Stimulated activated CD8-positive, alpha-beta memory T cell treated with anti-CD3 and anti-CD28 coated beads, Interleukin-15, amount 100 ng/mL, for 48 hours (primary cell): ENCODE data around the gene PARD3.

Experiments used
- DNase-seq, 2 donors: peaks; one replicate each; pipeline ENCODE4 v3.0.0-alpha.2; 2020; ENCODE audit warnings: low read depth in 2 of 2

Gene PARD3

GRCh38 chr10:34223658-34224057 is 591.4 kb downstream of the PARD3 start:
- no peak for DNase-seq

- no peak for DNase-seq
Measured at GRCh38 chr10:34222359-34222758, 592.7 kb downstream of the PARD3 start.

DNA sequence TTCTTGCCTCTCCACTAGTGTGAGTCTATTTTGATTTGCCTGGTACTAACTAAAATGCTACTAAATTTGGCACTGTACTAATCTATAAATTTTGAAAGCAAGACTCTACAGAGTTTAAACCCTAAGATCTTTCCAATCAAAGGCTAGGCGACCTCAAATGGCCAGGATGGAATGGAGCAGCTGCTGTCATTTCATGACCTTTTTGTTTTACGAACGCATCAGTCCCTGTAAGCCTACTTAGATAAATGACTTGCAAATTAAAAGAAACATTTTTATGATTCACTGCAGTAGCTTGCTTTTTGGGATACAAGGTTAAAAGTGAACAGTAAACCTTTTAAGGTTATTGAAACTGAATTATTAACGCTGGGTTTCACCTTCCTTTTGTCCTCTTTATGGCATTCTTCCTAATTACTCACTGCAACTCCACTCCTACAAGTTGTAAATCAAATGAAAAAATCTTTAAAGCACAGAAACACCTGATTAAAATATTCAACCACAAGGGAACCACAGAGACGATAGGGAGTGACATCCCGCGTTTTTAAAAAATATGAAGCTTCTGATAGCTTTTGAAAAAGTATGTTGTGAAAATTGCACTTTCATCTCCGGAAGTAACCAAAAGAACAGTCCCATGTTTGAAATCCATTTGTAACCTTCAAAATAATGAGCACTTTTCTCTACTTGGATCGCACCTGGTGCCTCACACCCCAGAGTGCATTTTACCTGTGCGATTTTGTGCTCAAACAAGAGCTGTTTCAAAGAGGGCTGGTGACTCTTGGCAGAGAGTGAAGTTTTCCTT is 595.1 kb downstream of the PARD3 start:
- DNase-seq = no peak

DNA sequence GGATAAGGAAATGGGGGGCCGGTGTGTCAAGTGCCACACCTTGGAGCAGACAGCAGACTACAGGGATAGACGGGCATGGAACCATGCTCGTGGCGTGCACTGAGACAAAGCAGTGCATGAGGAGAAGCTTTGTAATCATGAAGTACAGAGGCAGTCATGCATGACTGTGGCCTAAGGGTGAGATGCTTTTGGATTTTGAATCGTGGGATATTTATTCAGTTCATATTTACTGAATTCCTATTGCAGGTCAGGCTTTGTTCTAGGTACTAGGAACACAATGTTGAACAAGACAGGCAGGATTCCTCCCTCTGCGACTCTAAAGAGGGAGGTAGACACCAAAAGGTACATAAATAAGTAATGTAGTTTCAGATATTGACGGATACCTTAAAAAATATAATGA is 597.6 kb downstream of the PARD3 start:
- DNase-seq = no peak

DNA sequence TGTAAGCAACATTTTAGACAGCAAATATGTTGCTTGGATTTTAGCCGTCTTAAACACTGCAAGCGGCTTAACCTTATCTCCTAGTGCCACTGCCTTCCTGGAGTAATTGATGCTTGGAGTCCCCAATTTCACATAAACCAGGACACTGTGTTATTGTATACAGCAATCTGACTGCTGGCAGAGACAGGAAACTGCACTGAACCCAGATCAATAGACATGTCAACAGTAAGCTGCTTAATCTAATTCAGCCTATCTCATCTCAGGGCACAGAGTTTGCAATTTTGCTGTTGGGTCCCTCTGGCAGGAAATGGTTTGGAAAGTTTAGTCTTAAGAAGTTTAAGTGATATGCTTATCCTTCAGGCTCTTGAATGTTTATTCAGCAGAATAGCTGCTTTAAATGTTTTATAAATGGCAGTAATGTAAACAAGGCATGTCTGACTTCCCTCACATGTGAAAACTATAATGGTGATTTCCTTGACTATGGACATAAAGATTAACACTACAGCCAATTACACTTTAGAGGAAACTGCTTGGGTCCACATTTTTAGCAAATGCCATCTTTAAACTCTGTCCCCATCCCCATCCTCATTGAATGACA is 598.6 kb downstream of the PARD3 start:
- DNase-seq = no peak

DNA sequence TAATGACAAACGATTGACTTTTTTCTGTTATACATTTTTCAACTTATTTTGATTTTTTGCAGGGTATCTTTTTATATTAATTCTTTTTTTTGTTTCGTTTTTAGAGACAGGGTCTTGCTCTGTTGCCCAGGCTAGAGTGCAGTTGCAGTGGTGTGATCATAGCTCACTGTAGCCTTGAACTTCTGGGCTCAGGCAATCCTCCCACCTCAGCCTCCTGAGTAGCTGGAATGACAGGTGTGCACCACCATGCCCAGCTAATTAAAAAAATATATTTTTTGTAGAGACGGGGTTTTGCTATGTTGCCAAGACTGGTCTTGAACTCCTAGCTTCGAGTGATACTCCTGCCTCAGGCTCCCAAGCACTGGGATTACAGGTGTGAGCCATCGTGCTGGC is 601.3 kb downstream of the PARD3 start:
- no peak for DNase-seq

- DNase-seq = no peak
Measured at GRCh38 chr10:34213193-34213804, 601.8 kb downstream of the PARD3 start.

DNA sequence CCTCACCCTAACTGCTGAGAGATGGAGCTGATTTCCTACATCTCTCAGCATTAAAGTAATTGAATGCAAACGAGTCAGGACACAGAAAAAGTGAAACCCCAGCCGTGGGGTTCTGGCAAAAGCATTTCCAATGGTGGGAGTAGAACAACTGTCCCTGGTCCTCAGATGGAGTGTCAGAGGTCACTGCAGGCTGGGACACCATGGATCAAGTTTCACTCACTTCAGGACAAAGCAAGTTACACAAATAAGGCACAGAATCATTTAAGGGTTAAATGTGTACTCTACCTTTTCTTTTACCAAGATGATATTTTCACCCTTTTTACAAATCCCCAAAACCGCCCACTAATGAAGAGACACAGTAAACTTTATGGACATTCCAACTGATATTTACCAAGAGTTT is 607.8 kb downstream of the PARD3 start:
- no peak for DNase-seq

DNA sequence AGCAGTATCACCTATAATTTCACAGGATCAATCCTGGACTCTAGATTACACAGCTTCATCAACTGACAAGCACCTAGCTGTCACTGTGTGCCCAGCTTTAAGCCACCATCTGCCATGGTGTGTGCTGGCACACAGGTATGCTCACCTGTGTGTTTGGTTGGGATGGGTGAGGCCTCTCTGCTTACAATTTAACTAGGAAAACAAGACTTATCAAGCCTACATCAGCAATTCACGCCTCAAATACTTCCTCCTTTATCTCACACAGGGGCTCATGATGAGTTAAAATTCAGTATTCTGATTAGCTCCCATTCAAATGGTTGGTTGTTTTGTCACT is 608.2 kb downstream of the PARD3 start:
- DNase-seq = no peak

DNA sequence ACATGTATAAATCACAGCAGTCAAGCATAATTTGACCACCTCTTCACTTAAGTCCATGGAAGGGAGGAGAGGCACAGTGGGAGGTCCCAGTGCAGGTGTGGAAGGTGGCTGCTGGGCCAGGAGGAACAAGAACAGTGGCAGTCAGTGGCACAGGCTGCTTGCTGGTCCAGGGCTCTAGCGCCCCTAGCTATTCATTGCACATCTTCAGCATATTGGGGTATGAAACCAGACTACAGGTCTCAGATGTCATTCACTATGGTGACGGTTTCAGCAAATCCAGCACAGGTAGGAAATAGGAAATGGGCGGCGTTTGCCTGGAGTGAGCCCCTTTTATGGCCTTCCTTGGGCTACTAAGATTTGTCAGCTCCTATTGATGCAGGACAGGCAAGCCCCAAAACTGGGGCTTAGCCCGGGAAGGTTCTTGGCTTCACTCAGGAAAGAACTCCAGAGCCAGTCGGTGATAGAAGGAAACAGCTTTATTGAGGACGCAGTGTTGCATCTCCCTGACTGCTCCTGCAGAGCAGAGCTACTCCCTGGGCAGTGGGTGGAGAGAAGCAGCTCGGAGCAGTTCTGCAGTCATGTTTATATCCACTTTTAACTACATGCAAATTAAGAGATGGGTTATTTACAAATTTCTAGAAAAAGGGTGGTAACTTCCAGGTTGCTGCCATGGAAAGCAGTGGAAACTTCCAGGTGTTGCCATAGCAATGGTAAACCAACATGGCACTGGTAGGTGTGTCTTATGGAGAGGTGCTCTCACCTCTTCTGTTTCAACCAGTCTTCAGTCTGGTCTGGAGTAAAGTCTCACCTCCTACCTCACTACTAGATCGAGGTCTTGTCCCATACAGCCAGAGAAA is 608.8 kb downstream of the PARD3 start:
- no peak for DNase-seq

- DNase-seq = no peak
Measured at GRCh38 chr10:34205452-34205851, 609.6 kb downstream of the PARD3 start.

- no peak for DNase-seq
Measured at GRCh38 chr10:34203966-34204630, 611.0 kb downstream of the PARD3 start.

GRCh38 chr10:34200355-34200901 is 614.7 kb downstream of the PARD3 start:
- DNase-seq = no peak

DNA sequence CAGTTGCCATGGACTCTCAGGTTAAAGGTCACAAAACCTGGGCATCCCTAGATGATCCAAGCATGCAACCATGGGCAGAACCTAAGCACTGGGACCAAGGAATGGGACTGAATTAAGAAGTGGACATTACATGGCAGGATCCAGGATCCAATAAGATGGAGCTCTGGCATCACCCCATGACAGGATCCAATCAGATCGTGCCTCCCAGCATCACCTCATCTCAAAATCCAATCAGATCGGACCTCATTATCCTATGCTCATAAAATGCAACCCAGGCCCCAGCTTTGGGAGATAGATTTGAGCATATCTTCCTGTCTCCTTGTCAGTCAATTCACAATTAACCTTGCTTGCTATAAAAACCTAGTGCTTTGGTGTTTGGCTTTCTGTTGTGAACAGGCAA is 616.1 kb downstream of the PARD3 start:
- DNase-seq = no peak

DNA sequence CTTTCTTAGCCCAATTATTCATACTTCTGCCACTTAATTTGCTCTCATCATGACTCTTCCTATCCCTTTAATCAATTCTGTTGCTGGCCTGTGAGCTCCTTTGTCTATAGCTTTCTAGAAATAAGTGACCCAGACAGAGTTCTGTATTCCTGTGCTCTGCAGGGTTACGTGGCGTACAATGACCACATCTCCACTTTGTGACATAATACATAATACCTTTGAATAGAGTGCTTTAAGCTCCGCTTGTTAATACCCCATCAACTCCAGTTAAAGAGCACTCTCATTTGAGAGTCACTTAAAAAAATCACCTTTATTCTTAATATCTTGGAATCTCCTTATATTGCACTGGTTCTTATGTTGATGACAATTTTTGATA is 619.0 kb downstream of the PARD3 start:
- no peak for DNase-seq

DNA sequence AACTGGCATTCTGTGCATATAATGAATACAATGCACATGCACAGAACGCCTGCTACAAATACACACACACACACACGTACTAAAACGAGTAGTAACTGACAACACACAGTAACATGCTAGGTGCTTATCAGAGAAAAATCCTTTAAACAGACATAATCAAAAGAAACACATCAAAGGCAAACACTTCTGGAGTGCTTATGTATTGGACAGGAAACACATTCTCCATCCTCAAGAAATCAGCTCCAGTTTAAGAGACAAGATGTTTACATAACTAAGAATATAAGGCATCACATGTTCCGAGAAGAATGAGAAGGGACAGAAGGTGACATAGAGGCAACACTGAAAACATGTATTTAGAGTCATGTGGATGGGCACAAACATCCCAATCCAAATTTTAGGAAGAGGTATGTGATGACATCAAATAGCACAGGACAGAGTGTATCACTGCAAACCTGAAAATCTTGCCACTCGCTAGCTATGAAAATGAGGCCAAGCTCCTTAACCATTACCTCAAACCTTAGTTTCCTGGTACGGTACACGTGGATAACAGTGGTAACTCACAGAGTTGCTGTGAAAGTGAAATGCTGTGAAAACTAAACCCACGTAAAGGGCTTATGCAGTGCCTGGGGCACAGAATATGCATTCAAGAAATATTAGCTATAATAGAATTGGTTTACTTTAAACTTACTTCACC is 619.6 kb downstream of the PARD3 start:
- no peak for DNase-seq

GRCh38 chr10:34193931-34194626 is 621.0 kb downstream of the PARD3 start:
- DNase-seq = no peak

- DNase-seq = no peak
Measured at GRCh38 chr10:34192646-34193045, 622.5 kb downstream of the PARD3 start.

DNA sequence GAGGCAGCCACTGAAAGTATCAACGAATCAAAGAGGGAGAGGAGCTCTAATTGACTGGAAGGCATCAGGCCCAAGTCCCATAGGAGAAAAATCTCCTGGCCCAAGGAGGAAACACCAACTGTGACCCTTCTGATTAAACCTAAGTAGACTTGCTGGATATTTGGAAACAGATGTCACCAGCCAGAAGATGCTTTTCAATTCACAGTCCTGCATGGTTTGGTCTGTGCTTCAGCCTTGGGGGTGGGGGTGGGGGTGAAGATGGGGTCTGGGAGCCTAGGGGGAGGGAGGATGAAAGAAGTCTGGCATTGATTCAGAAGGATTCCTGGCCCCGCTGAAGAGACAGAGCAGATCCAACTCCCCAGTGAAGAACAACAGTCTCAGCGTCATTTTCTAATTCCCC is 623.7 kb downstream of the PARD3 start:
- DNase-seq = no peak

DNA sequence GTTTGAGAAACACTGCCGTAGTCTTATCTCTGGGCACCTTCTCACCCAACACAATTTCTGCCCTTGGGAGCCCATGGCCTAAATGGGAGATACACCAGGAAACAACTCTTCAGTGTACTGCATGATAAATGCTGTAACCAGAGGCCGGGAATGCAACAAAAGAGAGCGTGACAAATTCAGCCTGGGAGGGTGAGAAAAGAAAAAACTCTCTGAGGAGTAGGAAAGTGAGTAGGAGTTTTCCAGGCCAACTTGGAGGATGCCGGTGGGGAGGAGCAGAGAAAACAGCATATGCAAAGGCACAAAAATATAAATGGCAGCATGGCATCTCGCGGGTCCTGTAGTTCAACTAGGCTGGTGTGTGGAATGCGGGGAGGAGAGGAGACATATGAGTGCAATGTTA is 624.5 kb downstream of the PARD3 start:
- no peak for DNase-seq
